Endothelial cell of hepatic sinusoid (primary cell): ENCODE data around the gene TAS1R1.

ENCODE experiments used
- in situ Hi-C: cut with HindIII; loops from 2 replicates; pipeline ENCODE4 v1.10.0; 2017; ENCODE audit warnings: low sequenced_read_pairs

Gene TAS1R1

DNA sequence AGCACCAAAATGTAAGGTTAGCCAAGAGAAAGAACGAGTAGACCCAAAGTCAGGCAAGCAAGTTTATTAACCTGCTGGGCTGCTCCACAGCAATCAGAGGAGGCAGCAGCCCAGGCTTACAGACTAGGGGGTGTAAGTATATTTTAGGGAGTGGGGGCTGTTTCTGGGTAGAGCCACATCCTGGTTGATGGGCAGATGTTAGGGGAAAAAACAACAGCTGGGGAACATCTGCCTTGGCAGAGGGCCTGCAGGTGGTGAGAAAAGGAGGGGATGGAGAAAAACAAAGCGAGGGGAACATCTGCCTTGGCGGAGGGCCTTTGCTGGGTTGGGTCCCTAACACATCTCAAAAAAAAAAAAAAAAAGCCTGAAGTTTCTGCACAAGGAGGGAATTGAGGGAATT, 15.0 kb downstream of the TAS1R1 start:
- in situ Hi-C loops = no loop called here

GRCh38 chr1:6570987-6571386, 15.9 kb downstream of the TAS1R1 start:
- in situ Hi-C loops = no loop called here

DNA sequence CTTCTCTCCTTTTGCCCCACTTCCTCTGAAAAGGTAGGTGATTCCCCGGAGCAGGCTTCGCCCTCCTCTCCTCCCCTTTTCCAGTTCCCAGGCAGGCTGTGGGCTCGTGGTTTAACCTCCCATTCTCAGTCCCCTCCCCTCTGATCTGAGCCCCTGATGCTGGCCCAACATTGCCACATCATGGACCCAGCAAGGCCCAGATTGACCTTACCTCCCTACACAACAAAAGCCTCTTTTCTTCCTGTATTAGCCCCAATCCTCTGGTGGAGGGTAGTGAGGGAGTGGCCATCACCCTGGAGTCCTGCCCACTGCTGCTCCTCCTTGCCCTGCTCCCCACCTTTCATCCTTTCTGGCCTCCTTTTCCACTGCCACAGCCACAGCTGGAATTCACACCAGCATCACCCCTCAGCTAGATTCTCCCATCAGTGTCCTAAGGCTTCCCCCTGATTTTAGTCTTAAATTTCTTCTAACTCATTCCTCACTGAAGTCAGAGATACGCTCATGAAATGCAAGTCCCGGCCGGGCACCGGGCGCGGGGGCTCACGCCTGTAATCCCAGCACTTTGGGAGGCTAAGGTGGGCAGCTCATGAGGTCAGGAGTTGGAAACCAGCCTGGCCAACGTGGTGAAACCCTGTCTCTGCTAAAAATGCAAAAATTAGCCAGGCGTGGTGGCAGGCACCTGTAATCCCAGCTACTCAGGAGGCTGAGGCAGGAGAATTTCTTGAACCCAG, 17.7 kb downstream of the TAS1R1 start:
- in situ Hi-C loops = no loop called here

DNA sequence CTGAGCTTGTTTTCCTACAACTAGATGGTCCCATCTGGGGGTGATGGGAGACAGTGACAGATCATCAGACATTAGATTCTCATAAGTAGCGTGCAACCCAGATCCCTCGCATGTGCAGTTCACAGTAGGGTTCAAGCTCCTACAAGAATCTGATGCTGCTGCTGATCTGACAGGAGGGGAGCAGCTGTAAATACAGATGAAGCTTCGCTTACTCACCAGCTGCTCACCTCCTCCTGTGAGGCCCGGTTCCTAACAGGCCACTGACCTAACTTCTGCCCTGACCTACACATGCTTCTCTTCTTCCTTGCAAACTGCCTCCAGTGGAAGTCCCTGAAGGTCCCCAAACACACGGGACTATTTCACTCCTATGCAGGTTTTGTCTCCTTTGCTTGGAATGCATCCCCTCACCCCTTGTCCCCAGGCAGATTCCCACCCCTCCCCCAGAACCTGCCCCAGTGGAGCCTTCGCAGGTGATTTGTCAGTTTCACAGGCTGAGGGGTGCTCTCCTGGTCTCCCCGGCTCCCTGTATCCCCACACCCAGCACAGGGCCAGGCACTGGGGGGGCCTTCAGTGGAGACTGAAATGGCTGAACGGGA, 19.0 kb downstream of the TAS1R1 start:
- in situ Hi-C loops = no loop called here

DNA sequence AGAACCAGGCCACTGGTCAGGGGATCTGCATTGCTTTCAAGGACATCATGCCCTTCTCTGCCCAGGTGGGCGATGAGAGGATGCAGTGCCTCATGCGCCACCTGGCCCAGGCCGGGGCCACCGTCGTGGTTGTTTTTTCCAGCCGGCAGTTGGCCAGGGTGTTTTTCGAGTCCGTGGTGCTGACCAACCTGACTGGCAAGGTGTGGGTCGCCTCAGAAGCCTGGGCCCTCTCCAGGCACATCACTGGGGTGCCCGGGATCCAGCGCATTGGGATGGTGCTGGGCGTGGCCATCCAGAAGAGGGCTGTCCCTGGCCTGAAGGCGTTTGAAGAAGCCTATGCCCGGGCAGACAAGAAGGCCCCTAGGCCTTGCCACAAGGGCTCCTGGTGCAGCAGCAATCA, 19.7 kb downstream of the TAS1R1 start:
- in situ Hi-C loops = no loop called here

DNA sequence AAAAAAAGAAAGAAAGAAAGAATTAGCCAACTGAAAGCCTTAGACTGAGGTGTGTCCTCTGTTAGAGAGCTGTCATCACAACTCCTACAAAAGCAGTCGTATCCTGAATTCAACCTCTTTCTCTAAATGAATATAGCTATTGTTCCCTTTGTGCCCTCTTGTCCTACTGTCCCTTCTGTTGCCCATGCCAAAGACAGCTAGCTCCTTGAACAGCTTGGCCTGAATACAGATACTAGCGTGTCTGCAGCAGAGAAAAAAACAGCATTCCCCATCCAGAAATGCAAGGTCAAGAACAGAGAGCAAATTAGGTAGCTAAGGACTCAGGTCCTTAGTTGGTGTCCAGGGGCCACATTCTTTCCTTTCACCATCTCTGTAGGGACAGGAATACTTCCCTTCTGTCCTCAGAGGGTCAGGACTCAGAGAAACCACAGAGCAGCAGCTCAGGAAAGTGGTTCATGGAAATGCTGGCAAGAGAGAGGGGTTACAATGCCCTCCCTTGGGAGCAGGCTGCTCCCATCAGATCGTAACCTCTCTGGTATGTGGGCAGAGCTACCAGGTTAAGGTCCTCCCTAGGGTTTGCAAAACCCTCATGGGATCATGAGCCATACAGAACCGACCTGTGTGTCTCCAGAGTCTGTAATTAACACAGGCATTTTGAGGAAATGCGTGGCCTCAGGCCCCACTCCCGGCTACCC, 22.9 kb downstream of the TAS1R1 start:
- in situ Hi-C loops = no loop called here

GRCh38 chr1:6578624-6579373, 23.7 kb downstream of the TAS1R1 start:
- in situ Hi-C loops = no loop called here

- in situ Hi-C loops = no loop called here
Measured at GRCh38 chr1:6579374-6580118, 24.4 kb downstream of the TAS1R1 start, which contains the start of gene ZBTB48. Gene ZBTB48 (plus strand): TSS chr1:6579994. CDS start chr1:6580610, 616 bp downstream.

DNA sequence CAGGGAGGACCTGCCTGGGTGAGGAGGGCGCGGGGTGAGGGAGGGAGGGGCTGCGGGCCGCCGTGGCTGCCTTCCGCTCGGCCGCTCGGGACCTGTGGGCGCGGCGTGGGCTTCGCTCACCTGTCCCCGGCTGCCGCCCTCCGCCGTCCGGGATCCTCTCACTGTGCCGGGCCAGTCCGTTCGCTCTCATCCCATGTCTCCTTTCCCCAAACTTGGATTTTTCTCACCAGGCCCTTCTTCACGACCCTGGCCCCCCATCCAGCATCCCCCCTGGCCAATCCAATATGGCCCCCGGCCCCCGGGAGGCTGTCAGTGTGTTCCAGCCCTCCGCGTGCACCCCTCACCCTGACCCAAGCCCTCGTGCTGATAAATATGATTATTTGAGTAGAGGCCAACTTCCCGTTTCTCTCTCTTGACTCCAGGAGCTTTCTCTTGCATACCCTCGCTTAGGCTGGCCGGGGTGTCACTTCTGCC, 25.0 kb downstream of the TAS1R1 start:
- in situ Hi-C loops = no loop called here

- in situ Hi-C loops = no loop called here
Measured at GRCh38 chr1:6580593-6581409, 25.7 kb downstream of the TAS1R1 start.

DNA sequence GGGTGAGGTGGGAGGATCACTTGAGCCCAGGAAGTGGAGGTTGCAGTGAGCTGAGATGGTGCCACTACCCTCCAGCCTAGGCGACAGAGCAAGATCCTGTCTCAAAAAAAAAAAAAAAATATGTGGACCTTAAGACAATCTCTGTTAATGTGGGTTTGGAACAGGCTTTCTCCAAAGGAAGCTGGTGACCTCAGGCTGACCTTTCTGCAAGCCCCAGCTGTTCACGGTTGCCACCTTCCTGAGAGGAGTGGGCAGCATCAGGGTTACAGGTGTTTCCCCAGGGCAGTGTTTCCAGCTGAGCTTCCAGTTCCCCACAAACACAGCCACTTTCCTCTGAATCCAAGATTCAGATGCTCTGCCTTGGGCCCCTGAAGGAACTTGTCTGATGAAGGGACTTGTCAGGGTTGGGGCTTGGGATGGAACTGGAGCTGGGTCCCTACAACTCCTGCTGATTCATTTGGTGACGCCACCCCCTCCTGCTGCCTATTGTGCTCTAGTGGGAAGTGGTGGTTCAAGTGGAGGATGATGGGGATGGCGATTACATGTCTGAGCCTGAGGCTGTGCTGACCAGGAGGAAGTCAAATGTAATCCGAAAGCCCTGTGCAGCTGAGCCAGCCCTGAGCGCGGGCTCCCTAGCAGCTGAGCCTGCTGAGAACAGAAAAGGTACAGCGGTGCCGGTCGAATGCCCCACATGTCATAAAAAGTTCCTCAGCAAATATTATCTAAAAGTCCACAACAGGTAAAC, 26.6 kb downstream of the TAS1R1 start:
- in situ Hi-C loops = no loop called here

GRCh38 chr1:6582370-6582769, 27.3 kb downstream of the TAS1R1 start:
- in situ Hi-C loops = no loop called here

GRCh38 chr1:6584126-6585080, 29.3 kb downstream of the TAS1R1 start:
- in situ Hi-C loops = no loop called here

GRCh38 chr1:6585081-6585722, 30.1 kb downstream of the TAS1R1 start:
- in situ Hi-C loops = no loop called here

- in situ Hi-C loops = no loop called here
Measured at GRCh38 chr1:6585841-6586240, 30.7 kb downstream of the TAS1R1 start.

- in situ Hi-C loops = no loop called here
Measured at GRCh38 chr1:6586404-6586816, 31.3 kb downstream of the TAS1R1 start.

- in situ Hi-C loops = no loop called here
Measured at GRCh38 chr1:6587261-6588005, 32.3 kb downstream of the TAS1R1 start.
